NCI-H2029 treated with DMSO at 0.1 percent for 48 hours (cell line): ENCODE results near the gene ATP2B2.

Experiments used
- DNase-seq: peaks from one replicate; lab custom pipeline; 2025; lab: John Stamatoyannopoulos, UW

Gene ATP2B2

GRCh38 chr3:10510743-10511432 is 5.5 kb upstream of the ATP2B2 start:
- DNase-seq = no peak

GRCh38 chr3:10510086-10510742 is 4.8 kb upstream of the ATP2B2 start:
- no peak for DNase-seq

DNA sequence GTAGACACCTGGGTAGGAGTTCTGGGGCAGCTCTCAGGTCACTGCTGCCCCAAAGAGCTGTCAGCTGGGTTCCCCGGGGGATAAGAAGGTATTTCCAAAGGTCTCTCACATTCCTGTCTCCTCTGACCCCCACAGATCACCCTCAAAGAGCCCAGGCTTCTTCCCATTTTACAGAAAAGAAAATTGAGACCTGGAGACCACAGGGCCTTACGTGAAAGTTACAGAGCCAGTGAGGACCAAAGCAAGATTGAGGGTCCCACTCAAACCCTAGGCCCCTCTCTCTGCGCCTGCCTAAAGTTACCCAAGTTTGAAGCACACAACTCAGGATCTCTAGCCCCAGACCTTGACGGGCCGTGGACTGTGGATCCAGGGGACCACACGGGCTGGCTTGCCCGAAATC is 3.9 kb upstream of the ATP2B2 start:
- no peak for DNase-seq

DNA sequence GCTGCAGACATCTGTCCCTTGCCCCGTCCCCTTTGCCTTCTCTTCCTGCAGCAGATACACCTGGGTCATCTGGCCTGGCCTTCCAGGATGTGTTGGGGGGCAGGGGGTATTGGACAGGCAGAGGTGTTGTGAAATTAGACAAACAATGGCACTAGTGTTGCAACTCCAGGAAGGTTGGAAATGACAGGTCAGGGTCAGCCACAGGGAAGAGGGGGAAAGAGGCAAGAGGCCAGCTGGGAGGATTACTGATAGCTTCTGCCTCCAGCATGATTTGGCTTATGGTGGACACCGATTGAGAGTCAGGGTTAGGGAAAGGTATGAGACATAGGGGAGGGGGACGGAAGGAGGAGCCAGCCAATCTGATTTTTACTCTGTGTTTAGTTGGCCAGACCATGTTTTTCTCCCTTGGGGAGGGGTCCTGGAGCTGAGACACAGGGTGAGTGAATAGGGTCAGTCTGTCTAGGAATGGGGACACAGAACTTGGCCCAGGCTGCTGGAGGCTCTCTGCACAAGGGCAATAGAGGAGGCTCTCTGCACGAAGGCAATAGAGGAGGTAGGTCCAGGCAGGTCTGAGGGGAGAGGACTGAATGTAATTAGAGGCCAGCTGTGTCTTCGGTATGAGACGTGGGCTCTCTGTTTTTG is 3.4 kb upstream of the ATP2B2 start:
- DNase-seq = no peak

DNA sequence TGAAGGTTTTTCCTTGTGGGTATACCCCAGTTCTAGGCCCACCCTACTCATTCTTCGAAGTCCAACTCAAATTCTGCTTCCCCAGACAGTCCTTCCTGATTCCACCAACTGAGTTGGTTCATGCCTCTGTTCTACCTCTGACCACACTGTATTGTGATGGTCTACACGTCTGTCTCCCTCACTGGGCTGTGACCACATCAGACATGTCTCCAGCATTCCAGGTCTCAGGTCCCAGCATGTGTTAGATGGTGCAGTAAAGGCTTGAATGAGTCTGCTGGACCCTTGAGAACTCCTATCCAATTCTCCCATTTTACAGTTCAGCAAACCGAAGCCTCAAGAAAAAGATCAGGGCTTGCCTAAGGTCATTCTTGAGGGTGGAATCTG is 2.8 kb upstream of the ATP2B2 start:
- no peak for DNase-seq

DNA sequence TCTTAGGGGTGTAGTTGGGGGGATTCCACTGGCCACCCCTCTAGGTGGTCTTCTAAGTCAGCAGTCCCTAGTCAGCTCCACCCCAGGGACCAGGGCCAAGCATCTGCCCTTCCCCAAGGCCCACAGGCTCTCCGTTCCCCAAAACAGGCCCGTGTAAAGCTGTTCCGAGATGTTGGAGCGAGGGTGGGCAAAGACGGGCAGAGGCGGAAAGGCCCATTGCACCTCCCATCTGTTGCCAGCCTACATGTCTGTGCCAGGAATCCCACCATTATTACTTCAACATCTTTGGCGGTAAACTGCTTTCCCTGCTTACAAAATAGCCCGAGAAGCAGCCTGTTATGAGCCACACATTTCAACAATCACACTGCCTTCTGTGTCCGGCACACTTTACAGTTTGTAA is 1.9 kb upstream of the ATP2B2 start:
- no peak for DNase-seq

GRCh38 chr3:10506696-10507095 is 1.3 kb upstream of the ATP2B2 start:
- no peak for DNase-seq

DNA sequence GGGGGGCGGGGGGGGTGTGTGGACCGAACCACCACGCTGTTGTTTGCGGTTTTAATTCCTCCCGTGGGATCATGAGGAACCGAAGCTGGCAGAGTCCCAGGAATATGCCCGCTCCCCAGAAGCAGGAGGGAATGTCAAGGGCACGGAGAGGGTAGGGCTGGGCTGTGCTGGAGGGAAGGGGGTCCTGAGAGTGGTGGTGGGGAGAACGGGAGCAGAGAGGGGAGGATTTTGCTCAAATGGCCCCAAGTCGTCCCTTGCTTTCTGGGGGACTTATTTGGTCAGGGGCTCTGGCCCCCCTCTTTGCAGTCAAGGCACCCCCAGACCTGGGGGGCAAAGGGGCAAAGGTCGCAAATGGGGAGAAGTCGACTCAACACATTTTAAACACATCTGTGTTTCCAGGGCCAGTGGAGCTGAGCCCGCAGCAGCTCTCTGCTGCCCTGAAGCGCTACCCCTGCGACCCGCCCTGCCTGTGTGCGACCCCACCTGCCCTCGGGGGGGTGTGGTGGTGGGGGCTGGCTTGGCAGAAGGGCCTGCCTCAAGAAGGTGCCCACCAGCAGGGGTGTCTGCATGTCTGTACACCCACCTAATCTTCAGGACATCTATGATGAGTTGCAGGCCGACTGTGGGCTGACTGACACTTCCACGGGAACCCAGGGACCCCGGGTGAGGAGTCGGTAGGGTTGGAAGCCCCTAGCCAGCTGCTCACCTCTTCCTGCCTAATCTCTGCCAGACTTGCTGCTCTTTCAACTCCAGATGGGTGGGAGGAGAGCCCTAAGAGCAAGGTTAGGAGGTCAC is 602 bp upstream of the ATP2B2 start:
- no peak for DNase-seq

- DNase-seq = no peak
Measured at GRCh38 chr3:10504171-10505049, 976 bp downstream of the ATP2B2 start.

DNA sequence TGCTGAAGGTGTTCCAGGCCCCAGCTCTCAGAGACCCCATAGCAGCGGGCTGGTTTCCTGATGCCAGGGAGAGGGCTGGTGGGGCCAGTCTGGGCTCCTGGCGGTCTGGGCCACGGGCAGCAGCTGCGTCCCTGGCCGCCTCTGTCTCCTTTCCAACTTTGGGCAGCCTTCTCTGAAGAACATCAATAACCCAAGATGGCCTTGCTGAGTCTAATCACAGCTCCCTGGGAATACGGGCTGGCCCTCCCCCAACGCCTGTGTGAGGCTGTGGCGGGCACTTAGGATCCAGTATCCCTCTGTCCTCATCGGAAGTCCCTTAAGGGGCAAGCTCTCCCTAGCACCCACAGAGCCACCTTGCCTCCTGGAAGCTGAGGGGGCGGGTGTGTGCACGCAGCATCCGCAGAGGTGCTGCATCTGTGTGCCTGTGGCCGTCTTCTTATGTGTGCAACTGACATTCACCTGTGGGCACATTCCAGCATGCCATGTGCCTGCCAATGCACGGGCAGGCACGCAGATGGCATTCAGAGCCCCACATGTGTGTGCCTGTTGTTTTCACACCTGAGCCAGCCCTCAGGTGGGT is 2.1 kb downstream of the ATP2B2 start:
- DNase-seq = no peak

GRCh38 chr3:10502185-10502880 is 3.1 kb downstream of the ATP2B2 start:
- no peak for DNase-seq

GRCh38 chr3:10501664-10502052 is 3.7 kb downstream of the ATP2B2 start:
- DNase-seq = no peak

DNA sequence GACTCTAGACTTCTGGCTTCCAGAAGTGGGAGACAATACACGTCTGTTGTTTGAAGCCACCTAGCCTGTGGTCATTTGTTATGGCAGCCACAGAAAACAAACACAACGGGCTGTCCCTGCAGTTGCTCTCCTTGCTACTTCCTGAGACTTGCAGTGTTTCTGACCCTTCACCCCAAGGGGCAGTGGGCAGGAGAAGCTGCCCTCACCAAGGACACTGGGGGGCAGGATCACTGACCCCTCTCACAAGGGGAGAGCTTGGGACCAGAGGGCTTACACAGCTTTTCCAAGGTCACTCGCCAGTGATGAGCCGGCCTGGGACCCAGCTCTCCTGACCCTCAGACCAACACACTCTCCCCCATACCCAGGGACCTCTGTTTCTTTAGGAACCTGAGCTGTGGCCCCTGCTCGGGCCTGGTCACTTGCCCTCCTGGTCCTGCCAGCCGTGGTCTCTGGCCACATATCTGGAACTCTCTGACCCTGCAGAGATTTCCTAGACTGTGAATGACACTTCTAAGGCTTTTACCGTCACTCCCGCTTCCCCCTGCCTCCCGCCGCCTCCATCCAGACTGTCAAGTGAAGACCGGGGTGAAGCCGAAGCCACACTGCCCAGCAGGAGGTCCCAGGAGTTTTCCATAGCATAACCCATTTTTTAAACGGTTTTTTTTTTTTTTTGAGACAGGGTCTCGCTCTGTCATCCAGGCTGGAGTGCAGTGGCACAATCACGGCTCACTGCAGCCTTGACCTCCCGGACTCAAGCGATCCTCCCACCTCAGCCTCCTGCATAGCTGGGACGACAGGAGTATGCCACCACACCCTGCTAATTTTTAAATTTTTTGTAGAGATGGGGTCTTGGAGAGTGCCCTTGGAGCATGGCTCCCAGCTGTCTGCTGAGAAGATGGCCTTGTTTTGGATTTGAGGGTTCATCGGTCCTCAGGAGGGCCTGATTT is 4.4 kb downstream of the ATP2B2 start:
- DNase-seq = no peak

- DNase-seq = no peak
Measured at GRCh38 chr3:10498271-10498670, 7.1 kb downstream of the ATP2B2 start.

DNA sequence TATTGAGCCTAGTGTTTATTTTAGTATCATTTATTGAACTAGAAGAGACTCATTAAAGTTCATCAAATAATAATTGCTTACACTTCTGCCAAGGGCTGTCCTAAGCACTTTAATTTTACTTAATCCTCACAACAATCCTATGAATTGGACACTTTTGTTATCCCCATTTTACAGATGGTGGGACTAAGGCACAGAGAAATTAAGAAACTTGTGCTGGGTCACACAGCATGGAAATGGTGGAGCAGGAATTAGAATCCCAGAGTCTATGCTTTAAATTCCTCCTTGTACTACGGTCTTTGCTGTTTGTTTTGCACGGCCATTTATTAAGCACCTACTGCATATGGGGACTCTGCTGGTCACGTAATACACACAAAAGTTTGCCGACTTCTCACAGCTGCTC is 7.9 kb downstream of the ATP2B2 start:
- DNase-seq = no peak

- DNase-seq = no peak
Measured at GRCh38 chr3:10496121-10496863, 9.1 kb downstream of the ATP2B2 start.

GRCh38 chr3:10495614-10496013 is 9.8 kb downstream of the ATP2B2 start:
- DNase-seq = no peak

GRCh38 chr3:10495003-10495402 is 10.4 kb downstream of the ATP2B2 start:
- DNase-seq = no peak

DNA sequence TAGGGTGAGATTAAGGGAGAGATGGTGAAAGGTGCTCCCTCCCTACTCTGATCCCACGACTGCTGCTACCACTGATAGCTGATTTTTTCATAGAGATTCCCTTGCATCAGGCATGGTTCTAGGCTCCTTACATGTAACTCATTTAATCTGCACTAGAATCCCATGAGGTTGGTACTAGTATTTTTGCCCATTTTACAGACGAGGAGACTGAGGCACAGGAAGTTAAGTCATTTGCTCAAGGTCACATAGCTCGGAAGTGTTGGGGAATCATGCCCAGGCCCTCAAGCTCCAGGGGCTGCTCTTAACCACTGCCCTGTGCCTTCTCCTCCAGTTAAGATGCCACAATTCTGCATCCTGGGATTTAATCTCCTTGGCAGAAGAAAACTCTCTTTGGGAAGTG is 11.2 kb downstream of the ATP2B2 start:
- no peak for DNase-seq
